Renal pelvis (tissue), 4 donors: ENCODE data around the gene FAM89B. TPM values are rescaled to one million over a fixed set of nuclear protein-coding genes. Genes with fewer than 3 reads are reported as not detected.

Source experiments
- DNase-seq: peaks from one replicate; pipeline ENCODE4 v3.0.0-alpha.2; 2013
- polyA plus RNA-seq, 3 donors: library from polyadenylated mRNA; unstranded; fragments of 120-200 nt; gene quantifications; one replicate each; pipeline ENCODE4 v1.2.1, GENCODE V29; 2013; ENCODE audit not compliant: insufficient read length in 3 of 3

FAM89B gene
- polyA plus RNA-seq, 3 donors: 21.2 to 35.4 (median 25.4) TPM

DNA sequence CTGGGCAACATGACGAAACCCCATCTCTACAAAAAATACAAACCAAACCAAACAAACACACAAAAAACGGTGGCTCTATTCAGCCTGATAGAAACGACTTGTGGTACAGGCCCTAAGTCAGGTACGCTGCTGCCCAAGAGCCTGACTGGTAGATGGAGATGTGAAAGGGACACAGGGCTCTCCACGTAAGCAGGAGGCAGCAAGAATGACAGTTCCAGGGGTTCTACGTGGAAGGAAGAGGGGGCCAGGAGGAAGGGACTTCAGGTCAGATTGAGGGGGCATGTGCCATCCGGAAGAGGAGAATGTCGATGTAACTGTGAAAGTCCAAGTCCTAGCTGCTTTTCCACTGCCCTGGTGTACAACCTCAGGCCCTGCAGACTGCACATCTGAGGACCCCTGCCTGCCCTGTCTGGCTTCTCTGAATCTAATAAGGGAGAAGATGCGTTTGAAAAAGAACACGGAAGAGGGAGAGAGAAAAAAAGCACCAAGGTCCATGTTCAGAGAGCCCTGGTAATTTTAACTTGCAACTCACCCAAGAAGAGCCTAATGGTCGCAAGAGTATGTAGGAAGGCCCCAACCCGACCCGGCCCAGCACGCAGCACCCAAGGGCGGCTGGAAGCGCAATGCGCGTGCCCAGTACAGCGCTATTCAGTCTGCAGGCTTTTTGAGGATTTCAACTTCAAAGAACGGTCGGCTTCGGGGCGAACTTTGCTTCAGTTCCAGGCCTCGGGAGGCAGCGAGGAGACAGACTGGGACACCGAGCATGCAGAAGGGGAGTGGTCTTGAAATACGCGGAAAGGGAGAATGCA lies 3.0 kb upstream of the FAM89B start:
- DNase-seq: no peak

DNA sequence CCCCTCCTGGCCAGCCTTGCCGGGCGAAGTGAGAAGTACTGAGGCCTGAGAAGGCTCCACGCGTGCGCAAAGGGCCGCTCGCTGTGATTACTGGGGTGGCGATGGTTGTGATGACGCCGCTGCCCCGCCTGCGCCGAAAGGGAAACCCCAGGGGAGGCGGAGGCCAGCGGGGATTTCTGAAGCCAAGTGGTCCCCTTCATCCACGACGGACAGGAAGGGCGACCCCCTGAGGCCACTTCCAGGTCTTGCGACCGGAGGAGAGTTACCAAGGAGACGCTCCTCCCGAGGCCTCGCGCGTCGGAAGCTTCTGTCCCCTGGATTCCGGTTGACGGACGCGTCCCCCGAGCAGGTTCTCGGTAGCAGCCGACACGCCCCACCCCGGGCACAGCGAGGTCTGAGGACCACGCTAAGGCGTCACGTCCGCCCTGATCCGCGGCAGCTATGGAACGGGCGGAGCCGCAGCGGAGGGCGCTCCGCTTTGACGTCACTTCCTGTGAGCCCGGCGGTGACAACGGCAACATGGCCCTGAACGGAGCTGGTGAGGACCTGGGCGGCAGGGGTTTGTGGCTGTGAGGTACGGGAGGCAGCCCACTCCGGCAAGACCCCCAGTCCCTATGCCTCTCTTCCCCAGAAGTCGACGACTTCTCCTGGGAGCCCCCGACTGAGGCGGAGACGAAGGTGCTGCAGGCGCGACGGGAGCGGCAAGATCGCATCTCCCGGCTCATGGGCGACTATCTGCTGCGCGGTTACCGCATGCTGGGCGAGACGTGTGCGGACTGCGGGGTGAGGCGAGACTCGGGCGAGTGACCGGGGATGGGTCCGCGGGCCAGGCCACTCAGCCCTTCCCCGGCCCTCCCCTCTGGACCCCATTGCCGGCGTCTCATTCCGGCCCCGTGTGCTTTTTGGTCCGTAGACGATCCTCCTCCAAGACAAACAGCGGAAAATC lies 2.1 kb upstream of the FAM89B start, which contains the start of gene ZNRD2:
ZNRD2 (plus strand) TSS at position 505 of the 946 bp plus-strand sequence; CDS start at position 520, 15 bp downstream.
- peak; percentile 97 for DNase-seq

DNA sequence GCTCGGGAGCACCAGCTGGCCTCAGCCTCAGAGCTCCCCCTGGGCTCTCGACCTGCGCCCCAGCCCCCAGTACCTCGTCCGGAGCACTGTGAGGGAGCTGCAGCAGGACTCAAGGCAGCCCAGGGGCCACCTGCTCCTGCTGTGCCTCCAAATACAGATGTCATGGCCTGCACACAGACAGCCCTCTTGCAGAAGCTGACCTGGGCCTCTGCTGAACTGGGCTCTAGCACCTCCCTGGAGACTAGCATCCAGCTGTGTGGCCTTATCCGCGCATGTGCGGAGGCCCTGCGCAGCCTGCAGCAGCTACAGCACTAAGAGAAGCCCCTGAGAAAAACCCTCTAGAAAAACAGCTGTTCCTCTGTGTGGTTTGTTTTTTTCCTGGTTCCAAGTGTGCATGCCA lies 918 bp upstream of the FAM89B start:
- DNase-seq: no peak

DNA sequence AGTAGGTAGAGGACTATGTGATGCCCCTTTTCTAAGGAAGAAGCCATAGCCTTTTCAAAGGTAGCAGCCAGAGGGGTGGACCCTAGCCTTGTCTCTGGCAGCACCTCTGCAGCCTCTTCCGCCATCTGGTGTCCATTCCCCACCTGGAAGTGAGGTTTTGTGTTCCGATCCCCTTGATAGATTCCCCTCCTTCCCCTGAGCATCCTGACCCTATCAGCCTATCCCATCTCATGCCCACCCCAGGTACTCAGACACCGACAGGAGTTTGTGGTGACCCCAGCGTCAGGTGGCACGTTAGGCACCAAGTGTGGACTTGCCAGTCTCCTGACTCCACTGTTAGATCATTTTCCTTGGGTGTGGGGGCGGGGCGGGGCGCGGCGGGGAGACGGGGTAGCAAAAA lies 398 bp upstream of the FAM89B start:
- no peak for DNase-seq

DNA sequence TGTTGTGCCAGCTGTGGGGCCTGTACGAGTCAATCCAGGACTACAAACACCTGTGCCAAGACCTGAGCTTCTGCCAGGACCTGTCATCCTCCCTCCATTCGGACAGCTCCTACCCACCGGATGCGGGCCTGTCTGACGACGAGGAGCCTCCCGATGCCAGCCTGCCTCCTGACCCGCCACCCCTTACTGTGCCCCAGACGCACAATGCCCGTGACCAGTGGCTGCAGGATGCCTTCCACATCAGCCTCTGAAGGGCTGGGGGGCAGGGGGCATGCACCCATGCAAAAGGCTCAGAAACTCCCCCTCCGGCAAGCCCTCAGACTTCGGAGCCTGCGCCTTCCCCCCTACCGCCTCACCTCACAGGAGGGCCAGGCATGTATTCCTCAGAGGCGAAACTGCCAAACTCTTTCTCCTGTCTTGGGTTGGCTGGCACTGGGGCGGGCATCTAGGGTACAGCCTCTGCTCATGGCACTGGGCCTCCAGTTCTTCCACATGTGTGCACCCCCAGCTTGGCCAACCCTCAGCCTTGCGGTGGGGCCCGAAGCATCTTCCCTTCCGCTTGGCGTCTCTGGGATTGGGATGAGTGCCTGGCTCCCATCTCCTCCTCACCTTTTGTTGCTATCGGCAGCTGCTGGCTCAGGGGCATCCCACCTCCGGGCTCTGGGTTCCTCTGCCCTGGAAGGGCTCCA lies 1.2 kb downstream of the FAM89B start:
- no peak for DNase-seq

DNA sequence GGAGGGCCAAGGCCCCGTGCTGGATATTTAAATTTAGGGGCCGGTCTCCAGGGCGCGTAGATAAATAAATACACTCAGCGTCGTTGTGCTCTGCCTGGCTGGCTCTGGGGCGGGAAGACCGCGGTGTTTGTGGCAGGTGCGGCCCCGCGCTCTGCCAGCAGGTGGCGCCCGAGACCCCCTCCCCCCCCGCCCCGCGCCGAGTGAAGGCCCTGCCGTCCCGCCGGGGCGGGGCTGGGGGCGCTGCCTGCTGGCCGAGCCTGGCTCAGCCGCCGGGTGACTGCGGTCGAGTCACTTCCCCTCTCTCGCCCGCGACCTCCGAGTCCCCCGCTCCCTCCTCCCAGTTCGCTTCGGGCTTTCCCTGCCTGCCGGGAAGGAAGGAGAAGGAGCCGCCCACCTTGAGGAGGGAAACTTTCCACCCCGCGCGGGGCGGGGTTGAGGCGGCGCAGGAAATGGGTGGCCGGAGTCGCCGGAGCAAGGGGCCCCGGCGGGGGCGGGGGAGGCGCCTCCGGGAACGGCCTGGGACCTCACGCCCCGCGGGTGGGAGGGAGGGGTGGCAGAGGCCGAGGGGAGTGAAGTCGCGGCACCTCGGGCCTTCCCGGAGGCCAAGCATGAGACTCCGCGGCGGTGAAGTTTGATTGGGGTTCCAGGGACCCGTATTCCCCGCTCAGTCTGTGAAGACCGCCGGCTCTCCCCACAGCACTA lies 1.9 kb downstream of the FAM89B start:
- DNase-seq: peak; percentile 87

DNA sequence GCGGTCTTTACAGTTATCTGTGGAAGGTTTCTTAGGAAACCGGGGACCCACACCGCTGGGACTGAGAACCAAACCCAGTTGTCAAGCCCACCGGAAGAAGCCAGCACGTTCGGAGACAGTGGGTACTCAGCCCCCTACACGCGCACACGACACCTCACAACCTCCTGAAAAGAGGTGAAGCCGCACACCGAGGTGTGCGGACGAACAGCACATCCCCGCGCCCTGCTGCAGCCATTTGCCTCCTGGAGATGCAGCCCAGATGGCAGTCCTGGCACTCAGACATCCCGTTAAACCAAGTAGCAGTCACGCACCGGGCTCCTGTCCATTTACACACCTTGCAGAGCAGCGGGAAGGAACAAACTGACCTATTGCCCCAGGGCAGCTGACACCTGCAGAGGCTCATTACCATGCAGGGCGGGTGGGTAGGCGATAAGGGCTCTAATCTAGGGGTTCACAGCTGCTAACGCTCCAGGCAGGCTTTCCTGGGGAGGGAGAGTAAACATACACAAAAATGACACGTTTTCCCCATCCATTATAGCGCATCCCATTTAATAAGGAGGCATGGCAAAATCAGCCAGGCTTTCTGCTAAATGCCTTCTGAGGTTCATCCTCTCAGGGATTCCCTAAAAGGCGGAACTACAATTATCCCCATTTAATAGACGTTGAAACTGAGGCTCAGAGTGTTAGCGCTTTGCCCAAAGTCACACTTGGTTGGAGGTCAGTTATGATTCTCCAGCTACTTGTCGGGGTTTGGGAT lies 2.7 kb downstream of the FAM89B start:
- DNase-seq: no peak

DNA sequence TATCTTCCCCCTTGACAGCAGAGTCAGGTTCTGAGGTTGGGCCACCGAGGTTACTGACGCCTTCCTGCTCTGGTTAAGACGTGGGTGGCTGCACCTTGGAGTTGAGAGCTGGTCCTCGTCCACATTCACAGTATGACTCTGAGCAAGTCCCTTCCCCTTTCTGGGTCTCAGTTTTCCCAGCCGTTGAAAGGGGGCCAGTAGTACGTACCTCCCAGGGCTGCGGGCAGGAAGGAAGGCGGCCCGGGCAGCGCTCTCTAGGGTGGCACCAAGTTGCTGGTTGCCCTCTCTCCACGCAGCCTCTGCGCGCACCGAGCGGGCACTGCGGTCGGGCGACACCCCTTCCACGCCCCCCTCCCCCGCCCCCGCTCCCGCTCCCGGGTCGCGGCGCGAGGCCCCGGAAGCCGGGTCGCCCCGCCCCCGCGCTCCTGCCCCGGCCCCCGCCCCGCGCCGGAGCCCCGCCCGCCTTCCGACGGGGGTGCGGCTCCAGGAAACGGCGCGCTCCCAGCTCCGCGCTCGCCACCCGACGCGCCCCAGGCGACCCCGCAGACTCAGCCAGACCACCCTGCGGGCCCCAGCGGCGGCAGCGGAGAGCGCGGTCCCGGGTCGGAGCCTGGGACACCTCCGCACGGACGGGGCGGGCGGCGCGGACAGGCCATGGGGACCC lies 3.4 kb downstream of the FAM89B start, which contains the start of gene EHBP1L1:
EHBP1L1 (plus strand) TSS at position 486 of the 664 bp plus-strand sequence. CDS start 250 bp downstream, outside the sequence.
- no peak for DNase-seq

DNA sequence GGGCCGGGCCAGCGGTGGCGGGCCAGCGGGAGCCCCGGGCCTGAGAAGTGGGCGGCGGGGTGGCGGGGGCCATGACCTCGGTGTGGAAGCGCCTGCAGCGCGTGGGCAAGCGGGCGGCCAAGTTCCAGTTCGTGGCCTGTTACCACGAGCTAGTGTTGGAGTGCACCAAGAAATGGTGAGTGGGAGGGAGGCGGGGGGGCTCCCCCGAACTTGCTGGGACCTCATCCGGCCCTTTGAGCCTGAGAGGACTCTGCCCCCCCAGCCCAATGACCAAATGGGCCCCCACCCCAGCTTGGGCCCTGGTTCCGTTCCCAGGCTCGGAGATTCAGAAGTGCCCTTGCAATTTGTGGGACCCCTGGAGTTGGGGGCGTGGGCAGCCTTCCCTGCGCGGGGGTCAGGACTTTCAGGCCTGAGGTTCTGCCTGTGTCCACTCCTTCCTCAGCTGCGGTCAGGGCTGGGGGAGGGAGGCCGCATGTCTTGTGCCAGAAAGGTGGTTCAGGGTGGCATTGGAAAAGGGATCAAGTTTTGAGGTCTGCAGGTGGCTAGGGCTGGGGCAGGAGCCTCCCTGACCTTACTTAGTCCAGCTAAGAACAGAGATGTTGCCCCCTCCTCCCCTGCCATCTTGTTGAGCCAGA lies 4.0 kb downstream of the FAM89B start:
- no peak for DNase-seq

DNA sequence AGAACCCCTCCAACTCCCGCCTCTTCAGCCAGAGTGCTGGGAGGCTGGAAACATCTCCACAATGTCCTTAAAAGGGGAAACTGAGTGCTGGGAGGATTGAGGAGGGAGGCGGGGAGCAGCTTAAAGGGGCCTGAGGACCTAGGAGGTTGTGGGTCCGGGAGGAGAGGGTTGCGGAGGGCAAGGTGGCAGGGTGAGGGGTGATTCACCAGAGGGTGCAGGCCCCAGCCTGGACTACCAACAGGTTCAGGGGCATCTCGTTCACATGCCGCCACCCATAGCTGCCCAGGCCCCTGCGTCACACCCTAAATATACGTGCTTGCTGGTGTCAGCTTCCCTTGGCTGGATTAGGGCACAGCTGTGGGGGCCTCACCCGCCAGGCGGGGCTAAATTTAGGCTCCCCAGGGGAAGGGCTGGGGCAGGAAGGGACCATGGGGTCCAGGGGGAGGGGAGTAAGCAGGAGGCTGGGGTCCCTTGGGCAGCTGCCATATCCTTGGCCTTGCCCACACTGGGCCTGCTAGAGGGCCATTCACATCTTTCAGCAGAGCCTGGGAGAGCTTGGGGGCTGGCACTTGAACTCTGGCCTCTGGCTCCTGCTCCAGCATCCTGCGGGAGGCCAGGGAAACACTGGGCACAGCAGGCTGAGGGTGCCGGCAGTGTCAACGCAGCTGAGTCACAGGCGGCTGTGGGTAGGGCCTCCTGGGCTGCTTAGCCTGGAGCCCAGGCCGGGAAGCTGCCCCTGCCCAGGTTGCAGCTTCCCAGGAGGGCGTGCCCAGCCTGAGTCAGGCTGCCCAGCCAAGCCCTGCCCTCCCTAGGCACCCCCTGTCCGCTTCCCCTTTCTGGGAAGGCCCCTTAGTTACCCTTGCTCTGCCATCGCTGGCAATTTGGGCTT lies 4.8 kb downstream of the FAM89B start:
- DNase-seq: no peak

DNA sequence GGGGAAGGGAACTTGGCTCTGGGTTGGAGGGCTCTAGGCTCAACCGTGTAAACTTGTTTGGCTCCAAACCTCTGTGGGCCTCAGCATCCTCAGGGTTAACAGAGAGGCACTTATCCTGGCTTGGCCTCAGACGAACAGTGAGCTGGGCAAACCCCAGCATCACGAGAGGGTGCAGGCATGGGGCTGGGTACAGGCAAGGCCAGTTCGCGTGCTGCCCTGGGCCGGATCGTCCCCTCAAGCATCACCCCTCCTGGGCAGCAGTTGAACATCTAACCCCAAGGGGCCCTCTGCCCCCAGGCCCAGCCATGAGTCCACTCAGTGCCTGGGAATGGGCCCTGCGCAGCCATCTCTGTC lies 5.4 kb downstream of the FAM89B start:
- no peak for DNase-seq

DNA sequence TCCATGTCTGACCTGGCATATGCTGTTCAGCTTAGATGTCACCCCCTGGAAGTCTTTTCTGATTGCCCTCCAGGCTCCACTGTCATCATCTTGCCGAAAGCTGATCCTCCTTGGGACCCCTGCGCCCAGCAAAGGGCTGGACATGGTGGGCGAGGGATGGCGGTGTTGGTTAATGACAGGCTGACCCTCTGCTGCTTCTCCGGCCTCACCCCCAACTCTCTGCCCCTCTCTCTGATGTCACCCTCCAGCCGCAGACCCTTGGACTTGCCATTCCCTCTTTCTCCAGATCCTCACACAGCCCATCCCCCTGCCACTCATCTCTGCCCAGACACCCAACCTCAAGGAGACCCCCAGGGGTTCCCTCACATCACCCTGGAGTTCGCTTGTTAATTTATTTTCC lies 5.8 kb downstream of the FAM89B start:
- no peak for DNase-seq

DNA sequence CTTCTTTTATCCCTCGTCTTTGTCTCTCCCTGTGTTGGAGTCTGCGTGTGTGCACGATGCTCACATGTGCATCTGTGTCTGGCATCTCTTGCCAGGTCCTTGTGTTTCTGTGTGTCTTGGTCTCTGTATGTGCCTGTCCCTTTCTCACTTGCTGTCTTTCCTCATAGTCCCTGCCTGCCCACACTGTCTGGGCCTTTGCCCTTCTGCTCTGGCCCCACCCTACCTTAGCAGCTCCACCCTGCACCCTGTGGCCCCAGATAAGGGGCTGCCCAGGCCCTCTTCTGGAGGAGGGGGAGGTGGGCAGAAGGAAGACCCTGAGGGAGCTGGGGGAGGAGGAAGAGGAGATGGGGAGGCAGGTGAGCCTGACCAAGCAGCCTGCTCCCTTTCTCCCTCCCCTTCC lies 6.3 kb downstream of the FAM89B start:
- no peak for DNase-seq

DNA sequence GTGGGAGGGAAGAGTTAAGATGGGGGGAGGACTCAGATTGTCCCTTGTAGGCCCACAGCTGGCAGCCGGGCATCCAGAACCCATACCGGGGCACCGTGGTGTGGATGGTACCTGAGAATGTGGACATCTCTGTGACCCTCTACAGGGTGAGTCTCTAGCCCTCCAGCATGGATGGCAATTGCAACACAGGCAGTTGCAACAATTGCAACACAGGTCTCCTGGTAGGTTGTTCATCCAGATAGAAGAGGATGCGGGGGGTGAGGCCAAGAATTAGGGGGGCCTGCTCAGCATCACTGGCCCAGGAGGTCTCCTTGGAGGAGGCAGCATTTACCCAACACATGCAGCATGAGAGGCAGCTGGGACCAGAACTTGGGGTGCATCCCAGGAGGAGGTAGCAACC lies 7.0 kb downstream of the FAM89B start:
- DNase-seq: no peak

DNA sequence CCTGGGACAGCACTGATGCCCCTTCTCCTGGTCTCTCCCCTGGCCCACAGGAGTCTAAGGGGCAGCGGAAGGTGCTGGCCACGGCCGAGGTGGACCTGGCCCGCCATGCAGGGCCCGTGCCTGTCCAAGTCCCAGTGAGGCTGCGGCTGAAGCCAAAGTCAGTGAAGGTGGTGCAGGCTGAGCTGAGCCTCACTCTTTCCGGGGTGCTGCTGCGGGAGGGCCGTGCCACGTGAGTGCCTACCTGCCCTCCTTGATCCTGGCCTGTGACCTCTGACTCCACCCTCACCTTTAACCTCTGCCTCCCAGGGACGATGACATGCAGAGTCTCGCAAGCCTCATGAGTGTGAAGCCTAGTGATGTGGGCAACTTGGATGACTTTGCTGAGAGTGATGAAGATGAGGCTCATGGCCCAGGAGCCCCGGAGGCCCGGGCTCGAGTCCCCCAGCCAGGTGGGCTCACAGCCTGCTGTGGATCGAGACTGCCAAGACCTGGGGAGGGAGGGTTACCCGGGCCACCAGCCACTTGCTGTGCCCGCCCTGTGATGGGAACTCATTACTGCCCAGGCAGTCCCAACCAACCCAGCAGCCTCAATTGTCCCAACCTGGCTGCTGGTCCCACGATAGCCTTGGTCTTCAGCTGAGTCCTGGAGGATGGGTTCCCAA lies 7.8 kb downstream of the FAM89B start:
- DNase-seq: no peak

DNA sequence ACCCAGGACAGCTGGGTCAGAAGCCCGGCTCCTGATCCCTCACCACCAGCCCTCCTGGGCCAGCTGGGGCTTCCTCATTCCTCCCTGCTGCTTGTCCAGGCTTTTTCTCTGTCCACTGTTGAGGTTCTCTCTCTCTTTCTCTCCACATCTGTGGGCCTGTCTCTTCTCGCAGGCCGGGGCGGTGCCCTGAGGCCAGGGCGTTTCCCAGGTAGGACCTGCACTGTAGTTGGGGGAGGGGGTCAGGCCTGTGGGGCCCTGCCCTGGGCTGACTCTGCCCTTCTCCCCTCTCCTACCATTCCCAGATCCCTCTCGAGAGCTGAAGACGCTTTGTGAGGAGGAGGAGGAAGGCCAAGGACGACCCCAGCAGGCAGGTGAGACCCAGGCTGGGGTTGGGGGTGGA lies 8.4 kb downstream of the FAM89B start:
- no peak for DNase-seq

DNA sequence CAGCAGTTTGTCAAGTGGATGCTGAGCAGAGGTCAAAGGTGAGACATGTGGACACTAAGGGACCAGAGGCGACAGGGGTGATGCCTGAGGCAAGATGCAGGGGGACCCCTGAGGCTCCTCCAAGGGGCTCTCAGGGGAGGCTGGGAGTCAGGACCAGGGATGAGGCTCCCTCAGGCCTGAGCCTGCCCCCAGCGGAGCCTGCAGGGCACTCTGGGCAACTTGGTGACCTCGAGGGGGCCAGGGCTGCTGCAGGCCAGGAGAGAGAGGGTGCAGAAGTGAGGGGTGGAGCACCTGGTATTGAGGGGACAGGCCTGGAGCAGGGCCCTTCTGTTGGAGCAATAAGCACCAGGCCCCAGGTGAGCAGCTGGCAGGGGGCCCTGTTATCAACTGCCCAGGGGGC lies 9.6 kb downstream of the FAM89B start:
- DNase-seq: no peak

DNA sequence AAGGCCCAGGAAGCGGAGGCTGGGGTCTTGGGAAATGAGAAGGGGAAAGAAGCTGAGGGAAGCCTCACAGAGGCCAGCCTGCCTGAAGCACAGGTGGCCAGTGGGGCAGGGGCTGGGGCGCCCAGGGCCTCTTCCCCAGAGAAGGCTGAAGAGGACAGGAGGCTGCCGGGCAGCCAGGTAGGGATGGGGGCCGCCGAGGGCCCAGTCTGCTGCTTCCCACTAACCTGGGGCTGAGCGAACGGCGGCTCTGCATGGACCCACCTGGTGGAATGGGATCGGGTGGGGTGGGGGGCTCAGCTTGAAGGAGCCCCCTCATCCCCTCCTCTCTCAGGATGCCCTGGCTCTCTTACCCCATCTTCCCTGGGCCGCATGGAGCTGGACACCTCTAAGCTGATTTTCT lies 11.3 kb downstream of the FAM89B start:
- DNase-seq: no peak
